Smooth muscle cell of bladder (primary cell): ENCODE measurements around the gene DPY19L1. TPM values are rescaled to one million over a fixed set of nuclear protein-coding genes. Genes with fewer than 3 reads are reported as not detected.

Source experiments
- total RNA-seq: library from RNA; depleted of rRNA; stranded (reverse); fragments of >200 nt; gene quantifications from 2 replicates; pipeline ENCODE4 v1.2.3, GENCODE V29; 2014

The DPY19L1 gene
- 40.8 and 47.3 TPM in 2 replicates for total RNA-seq

DNA sequence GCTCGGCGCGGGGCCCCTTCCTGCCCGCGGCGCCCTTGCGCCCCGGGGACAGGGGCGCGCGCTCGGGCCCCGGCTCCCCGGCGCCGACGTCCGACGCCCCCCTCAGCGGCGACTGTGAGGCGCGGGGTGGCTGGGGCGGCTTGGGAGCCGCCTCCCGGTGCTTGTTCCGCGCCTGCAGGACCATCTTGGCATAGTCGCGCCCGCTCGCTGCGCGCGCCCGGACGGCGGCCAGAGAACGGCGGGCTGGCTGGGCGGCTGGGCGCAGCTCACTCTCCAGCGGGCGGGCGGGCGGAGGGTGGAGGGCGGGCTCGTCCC is at the start of gene DPY19L1:
DPY19L1 (minus strand) TSS at position 275 of the 315 bp plus-strand sequence; CDS start at position 184, 91 bp downstream.

Other genes with a start within 250 kb of the DPY19L1 start
- gene TBX20, start 216.6 kb upstream of the DPY19L1 start, total RNA-seq = 4.5 and 4.6 TPM in 2 replicates